Activated T-cell treated with anti-CD3 and anti-CD28 coated beads for 24 hours (primary cell): ENCODE measurements around the gene TMPRSS6.

Source experiments
- DNase-seq: peaks from one replicate; pipeline ENCODE4 v3.0.0-alpha.2; 2020; ENCODE audit warnings: low read depth

Gene TMPRSS6

DNA sequence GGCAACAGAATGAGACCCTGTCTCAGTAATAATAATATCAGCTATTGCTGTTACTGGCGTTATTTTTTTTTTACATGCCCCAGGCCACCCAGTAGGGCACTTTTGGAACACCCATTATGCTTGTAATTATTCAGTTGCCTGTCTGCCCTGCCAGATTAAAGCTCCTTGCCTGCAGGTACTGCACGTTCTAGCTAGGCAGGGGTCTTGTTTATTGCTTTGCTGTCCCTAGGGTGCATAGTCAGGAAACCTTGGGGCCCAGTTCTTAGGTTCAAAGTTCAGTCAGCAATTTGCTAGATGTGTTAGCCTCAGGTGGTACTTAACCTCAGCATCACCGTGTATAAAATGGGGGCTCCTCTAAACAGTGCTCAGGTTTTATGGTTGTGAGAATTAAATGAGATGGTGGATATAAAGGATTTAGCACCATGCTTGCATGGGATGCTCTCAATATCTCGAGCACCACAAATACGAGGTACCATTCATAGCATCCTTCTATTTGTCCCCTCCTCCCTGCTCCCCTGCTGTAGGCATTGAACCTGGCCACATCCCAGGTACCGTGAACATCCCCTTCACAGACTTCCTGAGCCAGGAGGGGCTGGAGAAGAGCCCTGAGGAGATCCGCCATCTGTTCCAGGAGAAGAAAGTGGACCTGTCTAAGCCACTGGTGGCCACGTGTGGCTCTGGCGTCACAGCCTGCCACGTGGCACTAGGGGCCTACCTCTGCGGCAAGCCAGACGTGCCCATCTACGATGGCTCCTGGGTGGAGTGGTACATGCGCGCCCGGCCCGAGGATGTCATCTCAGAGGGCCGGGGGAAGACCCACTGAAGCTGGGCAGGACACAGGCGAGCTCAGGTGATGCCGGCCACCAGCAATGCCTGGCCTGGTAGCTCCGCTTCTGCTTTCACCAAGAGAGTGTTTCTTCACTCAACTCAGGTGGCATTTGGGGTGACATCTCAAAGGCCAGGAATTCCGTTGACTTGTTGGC lies 80.5 kb downstream of the TMPRSS6 start:
- DNase-seq, result no peak

DNA sequence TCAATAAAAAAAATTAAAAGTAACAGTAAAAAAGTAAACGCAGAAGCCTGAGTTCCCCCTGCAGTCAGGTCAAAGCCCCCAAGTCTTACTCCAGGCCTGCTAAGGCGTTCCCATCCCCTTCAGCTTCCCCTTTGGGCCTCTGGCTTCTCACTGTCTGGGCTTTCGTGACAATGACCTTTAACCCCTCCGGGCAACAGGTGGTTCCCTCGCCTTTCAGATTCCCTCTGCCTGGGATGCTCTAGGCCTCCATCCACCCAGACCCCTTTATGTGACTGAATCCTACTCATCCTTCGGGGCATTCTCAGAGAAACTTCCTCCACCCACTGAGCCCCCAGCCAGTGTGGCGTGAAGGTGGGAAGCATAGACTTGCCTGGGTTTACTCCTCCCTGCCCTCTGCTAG lies 82.0 kb downstream of the TMPRSS6 start:
- DNase-seq, result no peak

- DNase-seq, result no peak
Observed at GRCh38 chr22:37026325-37026724, 83.2 kb downstream of the TMPRSS6 start.

GRCh38 chr22:37025500-37026070 lies 83.9 kb downstream of the TMPRSS6 start:
- no peak for DNase-seq

GRCh38 chr22:37024339-37025157 lies 85.0 kb downstream of the TMPRSS6 start:
- DNase-seq, result no peak

DNA sequence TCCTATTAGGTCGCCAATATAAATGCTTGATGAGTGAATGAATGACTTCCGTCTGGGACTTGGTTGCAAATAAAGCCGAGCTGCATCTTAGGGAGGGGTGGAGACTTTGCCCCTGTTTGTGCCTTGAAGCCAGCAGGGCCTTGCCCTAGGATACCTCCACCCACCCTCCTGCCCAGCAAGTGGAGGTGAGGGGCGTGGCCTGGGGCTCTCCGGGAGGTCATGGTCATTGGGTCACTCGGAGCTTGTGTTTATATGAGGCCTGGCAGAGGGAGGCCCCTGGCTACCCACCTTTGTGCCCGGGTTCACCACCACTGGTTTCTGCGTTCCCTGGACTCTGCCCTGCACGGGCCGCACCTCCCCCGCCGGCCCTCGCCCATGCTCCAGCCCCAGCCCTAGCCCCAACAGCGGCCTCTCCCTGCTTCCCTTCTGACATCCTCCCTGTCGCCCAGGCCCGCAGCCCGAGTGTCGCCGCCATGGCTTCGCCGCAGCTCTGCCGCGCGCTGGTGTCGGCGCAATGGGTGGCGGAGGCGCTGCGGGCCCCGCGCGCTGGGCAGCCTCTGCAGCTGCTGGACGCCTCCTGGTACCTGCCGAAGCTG lies 85.7 kb downstream of the TMPRSS6 start:
- DNase-seq, result no peak

DNA sequence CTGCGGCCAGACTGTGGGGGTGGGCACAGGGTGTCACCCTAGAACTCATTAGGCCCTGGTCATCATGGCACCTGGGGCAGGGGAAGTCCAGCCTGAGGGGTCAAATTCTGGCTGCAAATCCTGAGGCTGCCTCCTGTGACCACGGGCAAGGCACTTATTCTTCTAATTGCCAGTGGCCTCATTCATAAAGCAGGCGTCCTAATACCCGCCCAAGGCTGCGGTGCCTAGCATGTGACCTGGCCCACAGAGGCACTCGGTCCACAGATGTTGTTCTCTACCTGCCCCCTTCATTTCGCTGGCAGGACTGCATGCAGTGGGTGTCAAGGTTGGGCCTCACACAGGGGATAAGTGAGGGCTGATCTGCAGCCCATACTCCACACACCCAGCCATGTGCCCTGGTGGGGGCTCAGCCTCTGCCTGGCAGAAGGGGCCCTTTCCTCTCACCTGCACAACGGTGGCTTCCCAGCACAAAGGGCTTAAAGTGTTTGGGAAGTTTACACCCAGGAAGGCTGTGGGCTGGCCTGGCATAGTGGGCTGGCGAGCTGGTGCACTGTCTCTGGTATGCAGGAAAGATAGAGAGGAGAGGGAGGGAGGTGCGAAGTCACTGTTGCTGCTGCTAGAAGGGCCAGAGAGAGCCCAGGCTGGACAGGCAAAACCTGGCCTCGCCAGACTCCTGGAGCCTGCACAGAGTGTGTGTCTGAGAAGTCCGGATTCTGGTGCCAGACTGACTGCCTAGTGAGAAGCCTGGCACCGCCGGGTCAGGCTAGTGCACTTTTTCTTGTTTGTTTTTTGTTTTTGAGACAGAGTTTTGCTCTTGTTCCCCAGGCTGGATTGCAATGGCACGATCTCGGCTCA lies 86.8 kb downstream of the TMPRSS6 start:
- DNase-seq, result no peak

DNA sequence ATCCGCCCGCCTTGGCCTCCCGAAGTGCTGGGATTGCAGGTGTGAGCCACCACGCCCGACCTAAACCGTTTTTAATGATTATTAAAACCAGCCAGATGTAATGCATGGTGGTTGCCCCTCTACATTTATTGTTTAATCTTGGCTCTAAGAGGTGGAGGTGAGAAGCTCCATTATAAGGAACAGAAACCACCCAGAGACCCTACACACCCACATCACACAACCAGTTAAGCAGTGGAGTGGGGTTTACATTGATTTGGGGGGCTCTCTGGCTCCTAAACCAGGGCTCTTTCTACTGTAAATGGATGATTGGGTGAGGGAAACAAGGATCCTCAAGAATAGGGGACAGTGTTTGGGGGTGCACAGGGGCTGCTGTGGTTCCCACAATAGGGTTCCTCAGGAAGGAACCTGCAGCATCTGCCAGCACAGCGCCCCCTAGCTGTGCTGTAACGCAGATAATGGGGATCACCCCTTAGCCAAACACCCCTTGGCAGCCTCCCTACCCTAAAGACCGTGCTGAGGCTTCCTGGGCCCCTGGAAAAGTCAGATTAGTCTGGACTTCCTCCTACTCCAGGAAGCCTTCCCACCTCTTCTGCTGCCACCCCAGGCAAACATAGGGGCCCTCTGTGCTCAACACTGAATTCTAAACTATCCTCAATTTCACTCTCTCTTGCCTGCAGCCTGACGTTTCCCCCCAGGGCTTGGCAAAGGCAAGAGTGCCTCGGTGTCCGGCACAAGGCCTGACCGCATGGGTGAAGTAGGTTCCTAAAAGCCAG lies 87.6 kb downstream of the TMPRSS6 start:
- DNase-seq, result peak; percentile 49

- no peak for DNase-seq
Observed at GRCh38 chr22:37021041-37021440, 88.5 kb downstream of the TMPRSS6 start.

GRCh38 chr22:37020192-37020479 lies 89.4 kb downstream of the TMPRSS6 start:
- DNase-seq, result no peak

DNA sequence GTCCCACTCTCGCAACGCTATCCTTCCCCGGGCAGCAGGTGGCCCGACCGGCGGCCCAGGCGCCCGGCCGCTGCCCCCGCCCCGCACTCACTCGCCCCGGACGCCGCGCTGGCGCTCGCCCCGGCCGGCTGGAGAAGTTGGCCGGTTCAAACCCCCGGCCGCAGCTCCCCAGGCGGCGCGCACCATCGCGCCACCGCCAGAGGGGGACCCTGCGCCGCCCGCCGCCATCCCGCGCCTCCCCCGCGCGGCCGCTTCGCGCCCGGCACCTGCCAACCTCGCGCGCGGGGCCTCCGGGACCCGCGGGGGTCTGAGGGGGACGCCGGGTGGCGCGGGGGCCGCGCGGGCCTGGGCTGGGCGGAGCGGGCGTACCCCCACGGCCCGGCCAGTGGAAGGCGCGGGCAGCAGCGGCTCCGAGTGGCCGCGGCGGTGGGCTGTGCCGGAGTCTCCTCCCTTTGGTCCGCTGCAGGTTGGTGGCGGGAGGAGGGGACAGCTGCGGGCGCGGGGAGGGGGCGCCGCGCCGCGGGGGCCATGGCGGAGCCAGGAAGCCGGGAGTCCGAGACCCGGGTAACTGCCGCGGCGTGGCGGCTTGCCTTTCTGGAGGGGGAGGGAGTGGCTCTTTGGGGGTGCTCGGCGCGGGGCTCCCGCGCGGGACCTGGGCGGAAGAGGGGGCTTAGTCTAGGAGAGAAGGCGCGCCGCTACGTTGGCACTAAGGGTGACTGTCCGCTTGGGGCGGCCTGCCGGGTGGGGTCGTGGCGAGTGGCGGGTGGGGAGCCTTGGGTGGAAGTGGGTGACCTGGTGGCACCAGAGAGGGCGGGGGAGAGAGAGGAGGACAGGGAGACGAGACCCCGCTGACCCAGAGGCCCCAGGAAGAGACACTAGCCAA lies 90.0 kb downstream of the TMPRSS6 start, which contains the start of the genes MPST and TST:
Gene MPST (plus strand): TSS at position 434 of the 883 bp plus-strand sequence. CDS start 95 bp downstream, at position 529.
Gene TST (minus strand): TSS at position 139 of the 883 bp plus-strand sequence. CDS start 715 bp downstream, outside the sequence.
- no peak for DNase-seq

DNA sequence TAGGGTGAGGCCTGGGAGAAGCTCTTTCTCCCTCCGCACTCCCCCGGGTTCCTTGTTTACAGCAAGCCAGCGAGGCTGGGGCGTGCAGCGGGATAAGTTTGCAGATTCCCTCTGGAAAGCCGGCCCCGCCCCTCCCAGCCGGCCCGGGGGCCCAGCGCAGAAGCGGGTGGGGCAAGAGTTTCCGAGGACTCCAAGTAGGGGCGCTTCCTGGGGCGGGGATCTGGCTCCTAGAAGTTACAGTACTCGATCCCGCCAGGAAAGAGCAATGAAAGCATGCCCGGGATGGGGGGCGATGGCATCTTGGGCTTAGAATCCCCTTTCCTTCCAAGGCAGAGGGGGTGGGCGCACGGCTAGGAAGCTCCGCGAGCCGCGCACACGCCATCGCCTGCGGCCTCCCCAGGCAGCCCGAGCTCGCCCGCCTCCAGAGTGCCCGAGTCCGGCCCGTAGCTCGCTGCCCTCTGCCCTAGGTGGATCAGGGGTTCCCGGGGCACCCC lies 90.7 kb downstream of the TMPRSS6 start:
- DNase-seq, result no peak

DNA sequence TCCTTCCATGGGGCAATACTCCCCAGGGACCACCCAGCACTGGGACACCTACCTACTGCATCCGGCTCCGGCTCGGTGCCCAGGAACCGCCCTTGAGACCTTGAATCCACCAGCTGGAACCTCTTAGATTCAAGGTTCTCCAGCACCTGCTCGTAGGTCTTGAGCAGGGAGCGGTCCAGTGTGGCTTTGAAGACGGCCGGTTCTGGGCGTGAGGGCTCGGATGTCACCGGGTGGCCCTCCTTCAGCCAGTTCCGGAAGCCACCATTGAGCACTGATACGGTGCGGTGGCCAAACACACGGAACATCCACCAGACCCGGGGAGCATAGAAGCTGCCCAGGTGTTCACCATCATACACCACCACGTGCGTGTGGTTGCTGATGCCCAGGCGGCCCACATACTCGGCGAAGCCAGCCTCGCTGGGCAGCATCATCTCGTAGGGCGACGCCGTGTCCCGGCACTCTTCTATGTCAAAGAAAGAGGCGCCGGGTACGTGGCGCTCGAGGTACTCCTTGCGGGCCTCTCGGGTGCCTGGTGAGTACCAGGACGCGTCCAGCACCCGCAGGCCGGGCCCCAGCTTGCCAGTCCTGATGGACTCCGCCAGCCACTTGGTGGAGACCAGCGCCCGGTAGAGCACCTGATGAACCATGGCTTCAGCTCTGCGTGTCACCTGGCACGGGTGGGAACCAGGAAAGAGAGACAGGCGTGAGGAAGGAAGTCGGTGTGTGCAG lies 91.3 kb downstream of the TMPRSS6 start:
- no peak for DNase-seq

- DNase-seq, result no peak
Observed at GRCh38 chr22:37017356-37017755, 92.2 kb downstream of the TMPRSS6 start.

DNA sequence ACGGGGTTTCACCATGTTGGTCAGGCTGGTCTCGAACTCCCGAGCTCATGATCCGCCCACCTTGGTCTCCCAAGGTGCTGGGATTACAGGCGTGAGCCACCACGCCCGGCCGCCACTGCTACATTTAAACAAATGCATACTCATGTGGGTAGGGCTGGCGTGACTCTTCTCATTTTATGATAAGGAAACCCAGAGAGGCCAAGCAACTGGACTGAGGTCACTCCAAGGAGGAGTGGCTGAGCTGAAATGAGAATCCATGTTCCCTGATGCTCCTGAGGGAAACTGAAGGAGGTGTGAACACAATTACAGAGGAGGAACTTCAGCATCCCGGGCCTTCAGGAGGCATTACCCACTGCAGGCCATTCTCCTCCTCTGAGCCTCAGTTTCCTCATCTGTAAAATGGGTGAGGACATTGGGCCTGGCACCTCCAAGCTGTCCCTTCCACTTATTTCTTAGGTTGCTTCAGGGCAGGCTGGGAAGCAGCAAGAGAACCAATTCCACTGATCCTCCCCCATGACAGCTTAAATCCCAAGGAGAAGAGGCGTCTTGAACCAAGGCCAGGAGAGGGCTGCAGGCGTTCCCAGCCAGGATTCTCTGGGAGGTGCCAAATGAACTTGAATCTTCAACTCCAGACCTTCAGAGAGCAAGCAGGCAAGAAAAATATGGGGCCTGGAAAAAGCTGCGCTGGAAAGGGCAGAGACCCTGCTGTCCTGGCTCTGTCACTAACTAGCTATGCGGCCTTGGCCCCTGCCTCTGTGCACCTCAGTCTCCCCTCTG lies 93.2 kb downstream of the TMPRSS6 start:
- DNase-seq, result no peak

GRCh38 chr22:37015587-37015878 lies 94.0 kb downstream of the TMPRSS6 start:
- no peak for DNase-seq
